Thyroid gland (tissue), 4 donors: ENCODE data around the gene TTYH1. TPM values are rescaled to one million over a fixed set of nuclear protein-coding genes. Genes with fewer than 3 reads are reported as not detected.

Experiments used
- DNase-seq, 2 donors: peaks; one replicate each; pipeline ENCODE4 v3.0.0-alpha.2; 2019
- H3K27ac ChIP-seq, 3 donors: fragments of 200-600 bp; sonication (generic); 1 replicate in 2 of 3; 2 replicates in 1 of 3; pipeline ENCODE4 v1.5.1; 2016 to 2019; ENCODE audit warnings: mild to moderate bottlenecking in 1 of 3, moderate library complexity in 1 of 3
- H3K27me3 ChIP-seq: fragments of 200-600 bp; sonication (generic); one replicate; pipeline ENCODE4 v1.5.1; 2019
- H3K36me3 ChIP-seq, 2 donors: fragments of 200-600 bp; sonication (generic); one replicate each; pipeline ENCODE4 v1.5.1; 2016 to 2019
- H3K4me1 ChIP-seq, 2 donors: fragments of 200-600 bp; sonication (generic); one replicate each; pipeline ENCODE4 v1.5.1; 2017 to 2019
- H3K4me3 ChIP-seq, 3 donors: fragments of 200-600 bp; sonication (generic); replicated peaks in 1 of 3; 1 replicate in 2 of 3; 2 replicates in 1 of 3; pipeline ENCODE4 v1.5.1; 2016; ENCODE audit warnings: mild to moderate bottlenecking in 1 of 3
- H3K9me3 ChIP-seq: fragments of 200-600 bp; sonication (generic); one replicate; pipeline ENCODE4 v1.5.1; 2017
- POLR2A ChIP-seq, 2 donors: fragments of 450-650 bp; IDR thresholded peaks; one replicate each; pipeline ENCODE4 v1.6.1; 2017; ENCODE audit warnings: antibody characterized with exemption in 2 of 2, mild to moderate bottlenecking in 2 of 2, moderate library complexity in 1 of 2
- WGBS, 2 donors: methylation state at CpG; one replicate each; pipeline ENCODE4 v1.1.5; 2017; 5-methylcytosine and 5-hydroxymethylcytosine counted together
- intact Hi-C: fragments of 100-400 bp; cut with DNase I; formaldehyde crosslinking; loops from one replicate; pipeline ENCODE4 v1.15.1; 2023
- total RNA-seq, 4 donors: library from RNA; depleted of rRNA; stranded (reverse); fragments of >200 nt; gene quantifications; one replicate each; pipeline ENCODE4 v1.2.3, GENCODE V29; 2016
- TF ChIP-seq, protein P1 (sequence below), 6 experiments: fragments of 200-600 bp in 3 of 6; fragments of 450-650 bp in 3 of 6; sonication (generic) in 3 of 6; IDR thresholded peaks; one replicate each; pipeline ENCODE4 v1.5.1; 2016 to 2019; ENCODE audit warnings: antibody characterized with exemption in 6 of 6, mild to moderate bottlenecking in 2 of 6, inconsistent platforms in 1 of 6, moderate library complexity in 1 of 6

The TTYH1 gene
- total RNA-seq, 4 donors from 2014 or later, result 0.45 to 0.94 TPM; not detected in 2

GRCh38 chr19:54433697-54434096 lies 18.4 kb downstream of the TTYH1 start:
- H3K27me3 ChIP-seq, result no peaks in the 10 kb centered on the region
- no peaks in the 10 kb centered on the region for H3K9me3 ChIP-seq
- no peak overlapping the region for H3K27ac ChIP-seq
- H3K36me3 ChIP-seq, result no peaks in the 10 kb centered on the region
- no peak for TF ChIP-seq POLR2A (IDR thresholded peaks at IDR 0.05)
- TF ChIP-seq, protein P1, sequence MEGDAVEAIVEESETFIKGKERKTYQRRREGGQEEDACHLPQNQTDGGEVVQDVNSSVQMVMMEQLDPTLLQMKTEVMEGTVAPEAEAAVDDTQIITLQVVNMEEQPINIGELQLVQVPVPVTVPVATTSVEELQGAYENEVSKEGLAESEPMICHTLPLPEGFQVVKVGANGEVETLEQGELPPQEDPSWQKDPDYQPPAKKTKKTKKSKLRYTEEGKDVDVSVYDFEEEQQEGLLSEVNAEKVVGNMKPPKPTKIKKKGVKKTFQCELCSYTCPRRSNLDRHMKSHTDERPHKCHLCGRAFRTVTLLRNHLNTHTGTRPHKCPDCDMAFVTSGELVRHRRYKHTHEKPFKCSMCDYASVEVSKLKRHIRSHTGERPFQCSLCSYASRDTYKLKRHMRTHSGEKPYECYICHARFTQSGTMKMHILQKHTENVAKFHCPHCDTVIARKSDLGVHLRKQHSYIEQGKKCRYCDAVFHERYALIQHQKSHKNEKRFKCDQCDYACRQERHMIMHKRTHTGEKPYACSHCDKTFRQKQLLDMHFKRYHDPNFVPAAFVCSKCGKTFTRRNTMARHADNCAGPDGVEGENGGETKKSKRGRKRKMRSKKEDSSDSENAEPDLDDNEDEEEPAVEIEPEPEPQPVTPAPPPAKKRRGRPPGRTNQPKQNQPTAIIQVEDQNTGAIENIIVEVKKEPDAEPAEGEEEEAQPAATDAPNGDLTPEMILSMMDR (IDR thresholded peaks at IDR 0.05), result no peak
- no peak overlapping the region for H3K4me3 ChIP-seq
- WGBS, 2 donors, result 86 to 95% methylated on average over 5 of the region's 5 CpGs
- DNase-seq, result no peak
- peaks cover 29 to 44% of the 10 kb centered on the region in 2 donors for H3K4me1 ChIP-seq
- intact Hi-C loops, result no loop called here

DNA sequence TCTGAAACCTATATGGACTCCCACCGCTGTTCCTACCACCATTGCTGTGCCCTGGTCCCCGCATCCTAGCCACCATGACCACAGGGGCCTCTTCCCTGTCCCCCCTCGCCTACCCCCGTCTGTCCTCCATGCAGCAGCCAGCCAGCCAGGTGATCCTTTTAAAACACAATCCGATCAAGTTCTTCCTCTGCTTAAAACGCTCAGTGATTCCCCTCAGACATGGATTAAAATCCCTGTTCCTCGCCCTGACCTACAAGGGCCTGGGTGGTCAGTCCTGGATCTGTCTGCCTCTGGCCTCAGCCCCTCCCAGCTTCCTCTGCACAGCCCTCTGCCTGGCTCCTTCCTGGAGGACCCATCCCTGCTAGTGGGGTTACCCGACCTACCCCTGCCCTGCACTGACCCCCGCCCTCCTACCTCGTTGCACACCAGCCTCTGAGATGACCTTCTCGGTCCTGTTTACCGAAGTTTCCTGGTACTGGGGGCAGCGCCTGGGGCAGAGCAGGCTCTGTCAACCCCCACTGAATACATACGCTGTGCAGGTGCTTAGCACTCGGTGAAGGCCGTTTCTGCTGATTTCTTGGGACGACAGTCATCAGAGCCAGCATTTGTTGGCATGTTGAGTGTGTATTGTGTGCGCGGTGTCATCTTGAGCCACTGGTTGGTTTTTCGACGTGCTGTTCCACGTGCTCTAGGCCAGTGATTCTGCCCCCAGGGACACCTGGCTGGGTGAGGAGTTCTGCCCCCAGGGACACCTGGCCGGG lies 19.0 kb downstream of the TTYH1 start:
- Histone ChIP-seq H3K9me3 (no peaks in the 10 kb centered on the region), H3K27ac (no peak overlapping the region), H3K27me3 (no peaks in the 10 kb centered on the region), H3K4me3 (no peak overlapping the region), H3K36me3 (no peaks in the 10 kb centered on the region), H3K4me1 (peaks cover 29 to 44% of the 10 kb centered on the region in 2 donors)
- intact Hi-C loops, result no loop called here
- DNase-seq, result no peak
- TF ChIP-seq POLR2A (IDR thresholded peaks at IDR 0.05), result no peak
- TF ChIP-seq, protein P1 (IDR thresholded peaks at IDR 0.05), result no peak
- WGBS, 2 donors, result 39 to 62% methylated on average over 21 to 23 of the region's 23 CpGs

DNA sequence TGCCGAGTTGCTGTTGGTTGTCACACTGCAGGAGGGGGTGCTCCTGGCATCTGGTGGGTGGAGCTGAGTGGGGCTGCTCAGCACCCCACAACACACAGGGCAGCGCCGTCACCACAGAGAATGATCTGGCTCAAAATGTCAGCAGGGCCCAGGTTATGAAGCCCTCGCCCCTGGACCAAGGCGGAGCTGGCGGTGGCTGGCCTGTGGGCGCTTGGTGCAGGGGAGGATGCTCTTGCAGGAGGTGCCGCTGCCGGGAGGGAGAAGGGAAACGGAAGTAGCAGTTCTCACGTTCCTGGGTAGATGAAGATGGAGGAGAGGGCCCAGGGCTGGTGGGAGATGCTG lies 19.6 kb downstream of the TTYH1 start:
- intact Hi-C loops, result no loop called here
- Histone ChIP-seq H3K27ac (no peak overlapping the region), H3K4me1 (peaks cover 29 to 44% of the 10 kb centered on the region in 2 donors), H3K36me3 (no peaks in the 10 kb centered on the region), H3K27me3 (no peaks in the 10 kb centered on the region), H3K9me3 (no peaks in the 10 kb centered on the region), H3K4me3 (no peak overlapping the region)
- 24 to 46% methylated on average over 10 of the region's 11 CpGs for WGBS, 2 donors
- no peak for DNase-seq
- TF ChIP-seq POLR2A (IDR thresholded peaks at IDR 0.05), result no peak
- TF ChIP-seq, protein P1 (IDR thresholded peaks at IDR 0.05), result no peak

DNA sequence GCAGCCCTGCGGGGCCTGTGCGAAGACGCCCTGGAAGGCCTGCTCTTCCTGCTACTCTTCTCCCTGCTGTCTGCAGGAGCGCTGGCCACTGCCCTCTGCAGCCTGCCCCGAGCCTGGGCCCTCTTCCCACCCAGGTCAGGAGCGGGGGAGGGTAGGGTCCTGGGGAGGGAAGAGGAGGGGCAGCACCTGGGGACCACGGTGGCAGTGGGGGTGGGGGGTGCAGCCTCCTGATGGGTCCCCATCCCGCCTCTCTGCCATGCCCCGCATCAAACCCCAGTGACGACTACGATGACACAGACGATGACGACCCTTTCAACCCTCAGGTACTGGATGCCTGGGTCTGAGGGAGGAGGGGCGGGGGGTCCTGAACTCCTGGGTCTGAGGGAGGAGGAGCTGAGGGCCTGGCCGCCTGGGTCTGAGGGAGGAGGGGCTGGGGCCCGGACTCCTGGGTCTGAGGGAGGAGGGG lies 20.3 kb downstream of the TTYH1 start:
- Histone ChIP-seq H3K27ac (no peak overlapping the region), H3K27me3 (no peaks in the 10 kb centered on the region), H3K9me3 (no peaks in the 10 kb centered on the region), H3K36me3 (no peaks in the 10 kb centered on the region), H3K4me1 (peaks cover 26 to 40% of the 10 kb centered on the region in 2 donors), H3K4me3 (no peak overlapping the region)
- 24 to 25% methylated on average over 3 to 8 of the region's 16 CpGs for WGBS, 2 donors
- intact Hi-C loops, result no loop called here
- no peak for TF ChIP-seq POLR2A (IDR thresholded peaks at IDR 0.05)
- TF ChIP-seq, protein P1 (IDR thresholded peaks at IDR 0.05), result no peak
- no peak for DNase-seq

DNA sequence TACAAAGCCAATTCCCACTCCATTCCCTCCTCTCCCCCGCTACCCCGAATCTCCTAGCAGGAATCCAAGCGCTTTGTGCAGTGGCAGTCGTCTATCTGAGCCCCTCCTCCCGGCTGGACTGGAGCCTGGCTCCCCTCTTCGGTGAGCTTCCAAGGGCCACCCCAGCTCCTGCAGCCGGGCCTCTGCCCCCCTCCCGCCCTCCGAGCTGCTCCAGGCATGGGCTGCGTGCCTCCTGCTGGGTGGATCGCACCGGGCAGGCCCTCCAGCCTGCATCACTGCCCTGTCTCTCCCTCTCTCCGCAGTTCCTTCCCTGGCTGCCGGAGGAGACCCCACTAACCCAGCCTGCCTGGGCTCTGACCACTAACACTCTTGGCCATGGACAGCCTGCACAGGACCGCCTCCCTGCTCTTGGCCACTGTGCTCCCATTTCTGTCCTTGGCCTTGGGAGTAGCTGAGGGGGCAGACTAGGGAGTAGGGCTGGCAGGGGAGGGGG lies 20.8 kb downstream of the TTYH1 start:
- no peak overlapping the region for H3K4me3 ChIP-seq
- no peak for TF ChIP-seq POLR2A (IDR thresholded peaks at IDR 0.05)
- no peak overlapping the region for H3K27ac ChIP-seq
- WGBS, 2 donors, result 28 to 31% methylated on average over 10 to 13 of the region's 15 CpGs
- H3K36me3 ChIP-seq, result no peaks in the 10 kb centered on the region
- peaks cover 21 to 35% of the 10 kb centered on the region in 2 donors for H3K4me1 ChIP-seq
- H3K27me3 ChIP-seq, result no peaks in the 10 kb centered on the region
- H3K9me3 ChIP-seq, result no peaks in the 10 kb centered on the region
- DNase-seq, result no peak
- intact Hi-C loops, result no loop called here
